RWPE1 (cell line): Measurements from ENCODE around the gene RASAL2.

Experiments
- CTCF ChIA-PET: fragments of 350-600 bp; sonication (Branson Sonifier 250); formaldehyde crosslinking; extraction: SDS; loops from one replicate; lab custom pipeline; 2021; lab: Yijun Ruan, JAX
- POLR2A ChIA-PET: fragments of 400-600 bp; formaldehyde crosslinking; extraction: SDS; loops from one replicate; lab custom pipeline; 2020; ENCODE audit warnings: antibody characterized with exemption; ENCODE audit not compliant: low non-redundant PET; lab: Yijun Ruan, JAX
- DNase-seq: peaks from one replicate; pipeline ENCODE4 v3.0.0; 2012; ENCODE audit warnings: low spot score
- H3K27ac ChIP-seq: fragments of 450-650 bp; 2 replicates; pipeline ENCODE4 v1.5.1; 2017
- CTCF ChIP-seq: fragments of 450-650 bp; conservative IDR thresholded peaks from 2 replicates; pipeline ENCODE4 v1.5.1; 2017; ENCODE audit warnings: low read depth, mild to moderate bottlenecking

RASAL2 gene

GRCh38 chr1:178060789-178061556 is 32.9 kb upstream of the RASAL2 start:
- DNase-seq, result peak; percentile 55
- POLR2A ChIA-PET, result no interaction called here
- no peak for TF ChIP-seq CTCF

GRCh38 chr1:178061620-178062019 is 32.3 kb upstream of the RASAL2 start:
- ChIA-PET POLR2A (no interaction called here), CTCF (no interaction called here)
- H3K27ac ChIP-seq, result no peak overlapping the region
- no peak for TF ChIP-seq CTCF
- DNase-seq, result no peak

More at GRCh38 chr1:178060789-178061556, 32.9 kb upstream of the RASAL2 start:
- H3K27ac ChIP-seq, result no peak overlapping the region
- CTCF ChIA-PET, result interaction anchor here (0.7 kb wide), 1 partner anchor 29 kb away, joined by 3 read pairs; no protein-coding TSS in a partner anchor

GRCh38 chr1:178064191-178064821 is 29.6 kb upstream of the RASAL2 start:
- DNase-seq, result no peak
- no peak for TF ChIP-seq CTCF
- H3K27ac ChIP-seq, result no peak overlapping the region
- ChIA-PET CTCF (no interaction called here), POLR2A (no interaction called here)

- no peak overlapping the region for H3K27ac ChIP-seq
- no peak for TF ChIP-seq CTCF
- ChIA-PET POLR2A (no interaction called here), CTCF (no interaction called here)
- no peak for DNase-seq
Measured at GRCh38 chr1:178065250-178065649, 28.7 kb upstream of the RASAL2 start.

- no peak for TF ChIP-seq CTCF
- POLR2A ChIA-PET, result no interaction called here
- CTCF ChIA-PET, result no interaction called here
- no peak for DNase-seq
- no peak overlapping the region for H3K27ac ChIP-seq
Measured at GRCh38 chr1:178066296-178066907, 27.5 kb upstream of the RASAL2 start.

- no peak for TF ChIP-seq CTCF
- H3K27ac ChIP-seq, result no peak overlapping the region
- DNase-seq, result no peak
- CTCF ChIA-PET, result no interaction called here
- POLR2A ChIA-PET, result no interaction called here
Measured at GRCh38 chr1:178066908-178067614, 26.8 kb upstream of the RASAL2 start.
